Renal cortex interstitium (tissue), 11 donors: Measurements from ENCODE around the gene PTGES. TPM values are rescaled to one million over a fixed set of nuclear protein-coding genes. Genes with fewer than 3 reads are reported as not detected.
"Not testable (repeated sequence)": the region's sequence is repeated elsewhere in the genome, so short reads cannot be mapped to it uniquely, and the experiment has no call there.

ENCODE experiments used
- DNase-seq, 11 donors: peaks; one replicate each; pipeline ENCODE4 v3.0.0-alpha.2; 2013; ENCODE audit warnings: low read depth in 9 of 11, low spot score in 4 of 11; ENCODE audit errors: extremely low read depth in 1 of 11
- polyA plus RNA-seq, 3 donors: library from polyadenylated mRNA; unstranded; fragments of 120-200 nt; gene quantifications; one replicate each; pipeline ENCODE4 v1.2.1, GENCODE V29; 2013; ENCODE audit not compliant: insufficient read length in 3 of 3

PTGES gene
- polyA plus RNA-seq, 3 donors = 3.4 to 5.0 (median 4.0) TPM

DNA sequence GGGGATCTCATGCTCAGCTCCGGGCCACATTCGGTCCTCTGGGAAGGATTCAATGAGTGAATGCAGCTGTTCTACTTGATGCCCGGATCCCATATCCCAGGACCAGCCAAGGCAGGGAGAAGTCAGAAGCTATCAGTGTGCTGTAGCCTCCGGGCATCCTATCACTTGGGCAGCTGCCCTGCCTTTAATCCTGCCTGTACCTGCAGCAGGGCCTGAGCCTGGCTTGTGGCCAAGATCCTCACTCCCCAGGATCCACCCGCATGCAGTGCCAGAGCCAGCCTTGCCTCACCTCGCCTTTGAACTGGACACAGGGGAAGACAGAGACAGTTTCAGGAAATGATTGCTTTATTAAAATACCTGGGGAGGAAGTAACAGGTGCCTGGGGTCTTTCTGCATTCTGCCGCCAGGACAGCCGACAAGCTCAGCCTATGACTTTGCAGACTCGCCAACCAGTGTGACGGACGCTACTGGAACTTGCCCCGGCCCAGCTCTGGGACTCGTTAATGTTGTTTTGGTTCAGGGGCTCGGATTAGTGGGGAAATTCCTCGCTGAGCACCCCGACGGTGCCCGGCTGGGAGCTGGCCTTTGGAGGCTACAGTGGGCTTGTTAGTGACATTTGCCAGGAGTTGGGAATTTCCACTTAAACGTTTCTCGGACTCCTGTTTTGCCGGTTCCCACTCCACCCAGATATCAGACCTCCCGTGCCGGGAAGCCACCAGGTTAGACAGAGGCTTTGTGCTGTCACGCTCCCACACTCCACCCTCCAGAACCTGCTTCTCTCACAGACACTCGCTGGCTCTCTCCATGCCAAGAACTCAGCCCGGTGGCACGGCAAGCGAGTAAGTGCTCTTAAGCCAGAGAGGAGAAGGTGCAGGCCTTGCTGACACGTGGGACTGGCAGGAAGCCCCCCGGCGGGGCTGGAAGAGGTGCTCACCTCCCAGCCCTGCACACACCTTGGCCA lies 721 bp downstream of the PTGES start:
- DNase-seq = no peak

DNA sequence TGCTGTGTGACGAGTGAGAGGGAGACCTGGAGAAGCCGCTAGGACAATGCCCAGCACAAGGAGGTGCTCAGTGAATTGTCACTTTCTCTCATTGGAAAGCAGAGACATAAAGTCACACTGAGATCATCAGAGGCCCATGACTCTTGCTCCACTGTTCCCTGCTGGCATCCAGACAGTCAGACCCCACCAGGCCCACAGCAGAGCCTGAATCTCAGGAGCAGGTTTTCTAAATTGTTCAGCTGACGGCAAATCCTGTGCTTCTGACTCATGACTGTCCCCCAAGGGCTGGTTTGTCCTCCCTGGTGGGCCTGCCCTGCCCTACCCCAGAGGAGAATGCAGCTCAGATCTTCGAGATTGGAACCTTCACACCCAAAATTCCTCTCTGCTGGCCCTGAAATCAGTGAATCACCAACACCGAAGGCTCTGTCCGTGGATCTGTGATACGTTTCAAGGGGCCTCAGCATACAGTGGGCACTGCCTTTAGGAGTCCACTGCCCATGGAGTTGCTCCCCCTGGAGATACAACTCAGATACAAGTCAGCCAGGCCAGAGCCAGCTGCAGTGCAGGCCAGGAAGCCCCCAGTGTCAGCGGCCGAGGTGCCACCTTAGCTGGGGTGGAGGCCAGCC lies 2.7 kb downstream of the PTGES start:
- no peak for DNase-seq

DNA sequence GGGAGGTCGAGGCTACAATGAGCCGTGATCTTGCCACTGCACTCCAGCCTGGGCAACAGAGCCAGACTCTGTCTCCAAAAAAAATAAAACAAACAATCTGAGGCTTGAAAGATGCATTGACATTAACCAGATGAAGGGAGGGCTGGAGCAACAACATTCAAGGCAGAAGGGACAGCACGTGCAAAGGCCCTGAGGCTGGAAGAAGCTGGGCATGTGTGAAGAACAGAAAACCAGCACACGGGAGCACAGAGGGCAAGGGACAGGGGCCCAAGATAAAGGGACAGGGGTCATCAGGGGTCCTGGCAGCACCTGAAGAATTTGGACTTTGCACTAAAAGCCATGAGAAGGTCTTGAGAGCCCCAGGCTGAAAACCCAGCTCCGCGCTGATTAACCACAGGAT lies 3.3 kb downstream of the PTGES start:
- no peak for DNase-seq

DNA sequence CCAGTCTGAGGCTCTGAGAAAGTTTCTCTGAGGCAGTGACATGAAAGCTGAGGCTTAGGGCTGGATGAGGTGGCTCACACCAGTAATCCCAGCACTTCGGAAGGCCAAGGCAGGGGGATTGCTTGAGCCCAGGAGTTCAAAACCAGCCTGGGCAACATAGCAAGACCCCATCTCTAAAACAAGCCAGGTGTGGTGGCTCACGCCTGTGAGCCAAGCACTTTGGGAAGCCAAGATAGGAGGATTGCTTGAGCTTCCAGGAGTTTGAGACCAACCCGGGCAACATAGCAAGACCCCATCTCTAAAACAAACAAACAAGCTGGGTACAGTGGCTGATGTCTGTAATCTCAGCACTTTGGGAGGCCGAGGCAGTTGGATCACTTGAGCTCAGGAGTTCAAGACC lies 3.8 kb downstream of the PTGES start:
- DNase-seq = not testable (repeated sequence)

DNA sequence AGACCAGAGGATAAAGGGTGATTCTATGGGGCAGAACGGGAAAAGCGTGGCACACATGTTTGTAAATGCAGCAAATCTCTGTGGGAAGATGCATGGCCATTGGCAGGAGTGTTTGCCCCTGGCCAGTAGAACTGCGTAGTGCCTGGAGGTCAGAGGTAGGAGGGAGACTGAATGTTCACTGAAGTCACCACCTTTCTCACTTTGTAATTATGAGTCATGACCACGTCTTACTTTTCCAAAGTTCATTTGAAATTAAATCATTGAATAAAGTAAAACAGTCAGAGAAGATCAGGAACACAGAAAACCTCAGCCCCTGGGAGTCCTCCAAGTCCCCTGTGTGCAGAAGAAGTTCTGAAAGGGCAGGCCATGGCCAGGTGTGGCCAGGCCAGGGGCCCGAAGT lies 4.6 kb downstream of the PTGES start:
- DNase-seq = no peak

DNA sequence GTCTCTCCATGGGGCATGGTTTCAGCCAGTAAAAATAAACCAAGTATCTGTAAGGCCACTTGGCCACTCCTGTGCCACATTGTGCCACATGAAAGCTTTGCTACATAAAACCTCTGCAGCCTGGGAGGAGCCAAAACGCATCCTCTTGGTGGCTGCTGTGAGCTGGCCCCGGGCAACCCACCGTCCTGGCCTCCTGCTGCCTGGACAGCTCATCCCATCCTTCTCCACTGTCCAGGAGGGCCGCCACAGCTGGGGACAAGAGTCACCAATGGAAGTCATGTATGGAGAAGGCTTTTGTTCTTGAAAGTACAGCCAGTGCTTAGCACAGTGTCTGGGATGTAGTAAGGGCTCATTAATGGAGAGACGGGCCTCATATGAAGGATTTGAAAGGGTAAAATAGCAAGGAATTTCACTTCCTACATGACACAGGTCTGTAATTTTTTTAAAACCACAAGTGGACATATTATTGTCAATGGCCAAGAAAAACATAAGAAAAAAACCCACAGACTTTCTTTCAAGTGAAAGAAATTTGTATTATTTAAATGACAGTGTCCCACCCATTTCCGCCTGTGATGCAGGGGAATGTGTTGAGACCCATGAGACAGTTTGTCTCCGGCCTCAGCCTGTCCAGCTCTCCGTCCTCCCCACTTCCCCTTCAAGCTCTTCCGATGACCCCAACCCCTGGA lies 6.6 kb downstream of the PTGES start:
- no peak for DNase-seq

DNA sequence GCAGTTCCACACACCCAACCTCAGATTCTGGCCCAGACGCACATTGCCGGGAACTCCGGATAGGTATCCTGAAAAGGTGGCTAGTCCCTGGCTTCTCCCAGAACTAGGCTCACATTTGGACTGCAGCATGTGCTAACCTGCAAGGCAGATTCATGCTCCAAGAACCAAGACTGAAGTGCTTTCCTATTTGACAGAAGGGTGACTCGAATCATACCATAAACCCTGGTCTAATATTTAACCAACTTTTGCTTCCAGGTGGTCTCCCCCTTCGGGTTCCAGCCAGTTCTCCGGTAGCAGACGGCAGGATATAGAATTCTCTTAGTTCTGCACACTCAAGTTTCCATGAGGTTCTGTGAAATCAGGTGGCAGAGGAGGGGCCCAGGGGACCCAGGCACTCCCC lies 7.6 kb downstream of the PTGES start:
- DNase-seq = peak in 2 of 11 donors; percentile 60 to 63

DNA sequence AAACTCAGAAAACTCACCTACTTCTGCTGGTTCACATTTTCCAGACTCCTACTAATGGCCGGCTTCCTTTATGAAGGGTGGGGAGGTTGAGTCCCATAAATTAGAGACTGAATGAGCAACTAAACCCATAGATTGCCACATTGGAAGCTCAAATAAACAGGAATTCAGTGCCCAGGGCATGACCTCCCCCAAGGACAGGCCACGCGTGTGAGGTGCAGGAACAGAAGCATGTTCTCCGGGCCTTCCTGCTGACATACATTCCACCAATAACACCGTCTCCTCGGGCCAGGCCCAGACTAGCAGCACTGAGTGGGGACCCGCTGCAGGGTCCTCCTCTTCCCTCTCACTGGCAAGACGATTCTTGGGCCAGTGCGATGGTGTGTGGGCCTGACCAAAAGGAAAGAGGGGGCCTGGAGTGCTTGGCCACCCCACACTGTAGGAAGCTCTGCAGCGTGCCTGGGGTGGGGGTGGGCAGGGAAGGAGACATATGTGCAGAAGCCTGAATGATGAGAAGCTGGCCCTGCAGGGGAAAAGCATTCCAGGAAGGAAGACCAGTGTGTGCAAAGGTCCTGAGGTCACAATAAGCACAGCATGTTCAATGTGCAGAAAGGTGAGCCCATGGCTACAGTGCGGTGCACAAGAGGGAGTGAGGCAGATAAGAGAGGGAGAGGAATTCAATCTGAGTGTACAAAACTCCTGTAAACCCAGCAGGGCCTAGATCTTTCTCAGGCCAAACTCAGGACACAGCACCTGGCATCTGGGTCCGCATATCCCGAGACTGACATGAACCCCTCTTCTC lies 12.0 kb downstream of the PTGES start:
- DNase-seq = no peak

DNA sequence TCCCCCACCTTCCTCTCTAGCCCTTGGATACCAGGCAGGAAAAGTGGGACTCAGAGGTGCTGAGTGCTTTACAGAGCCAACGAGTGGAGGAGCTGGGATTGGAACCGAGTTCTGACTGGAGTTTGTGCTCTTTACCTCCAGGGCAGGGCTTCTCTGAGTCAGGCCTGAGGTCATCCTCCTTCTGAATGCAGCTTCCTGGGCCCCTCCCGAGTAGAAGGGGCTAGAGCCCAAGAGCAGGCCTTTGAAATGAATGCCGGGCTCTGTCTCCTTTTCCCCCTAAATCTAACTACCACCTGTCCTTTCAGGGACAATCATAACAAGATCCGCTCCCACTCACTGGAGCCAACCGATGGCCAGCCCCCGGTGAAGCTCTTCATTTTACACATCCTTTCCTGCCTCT lies 12.7 kb downstream of the PTGES start:
- DNase-seq = no peak

DNA sequence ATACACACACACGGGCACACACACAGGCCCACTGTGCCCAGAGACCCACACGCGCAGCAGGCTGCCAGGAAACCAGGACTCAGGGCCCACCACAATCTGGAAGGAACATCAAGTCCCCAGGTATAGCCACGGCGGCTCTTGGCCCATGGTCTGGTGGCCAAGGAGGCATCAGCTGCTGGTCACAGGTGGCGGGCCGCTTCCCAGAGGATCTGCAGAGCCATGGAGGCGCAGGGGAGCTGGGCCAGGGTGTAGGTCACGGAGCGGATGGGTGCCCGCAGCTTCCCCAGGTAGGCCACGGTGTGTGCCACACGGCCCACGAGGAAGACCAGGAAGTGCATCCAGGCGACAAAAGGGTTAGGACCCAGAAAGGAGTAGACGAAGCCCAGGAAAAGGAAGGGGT lies 13.4 kb downstream of the PTGES start:
- no peak for DNase-seq

DNA sequence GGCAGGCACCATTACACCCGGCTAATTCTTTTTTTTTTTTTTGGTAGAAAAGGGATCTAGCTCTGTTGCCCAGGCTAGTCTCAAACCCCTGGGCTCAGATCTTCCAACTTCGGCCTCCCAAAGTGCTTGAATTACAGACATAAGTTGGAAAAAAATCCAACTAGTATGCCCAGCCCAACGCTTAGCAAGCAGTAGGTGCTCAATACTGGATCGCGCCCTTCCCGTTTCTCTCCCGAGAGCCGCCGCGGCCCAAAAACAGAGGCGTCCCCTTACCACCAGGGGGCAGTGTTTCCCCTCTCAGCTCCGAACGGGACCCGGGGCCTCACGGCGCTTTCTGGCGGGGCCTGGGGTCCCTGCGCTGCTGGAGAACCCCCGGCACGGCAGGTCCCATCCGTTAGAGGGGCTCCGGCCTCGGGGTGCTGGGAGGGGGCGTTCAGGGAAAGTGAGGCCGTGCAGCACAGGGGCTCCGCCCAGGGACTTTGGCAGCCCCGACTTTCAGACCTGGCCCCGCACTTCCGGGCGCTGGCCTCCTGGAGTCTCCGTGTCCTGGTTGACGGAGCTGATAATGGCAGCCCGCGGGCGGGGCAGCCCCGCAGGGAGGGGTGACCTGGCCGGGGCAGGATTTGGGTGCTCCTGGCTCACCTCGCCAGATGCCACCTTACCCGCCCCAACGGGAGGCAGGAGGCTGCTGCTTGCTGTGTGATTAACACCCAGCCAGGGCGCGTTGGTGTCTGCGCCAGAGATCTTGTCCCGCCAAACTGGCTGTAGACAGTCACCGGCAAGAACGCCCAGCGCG lies 15.2 kb downstream of the PTGES start:
- DNase-seq = peak in 8 of 11 donors; percentile 70 to 84 (median 78)

DNA sequence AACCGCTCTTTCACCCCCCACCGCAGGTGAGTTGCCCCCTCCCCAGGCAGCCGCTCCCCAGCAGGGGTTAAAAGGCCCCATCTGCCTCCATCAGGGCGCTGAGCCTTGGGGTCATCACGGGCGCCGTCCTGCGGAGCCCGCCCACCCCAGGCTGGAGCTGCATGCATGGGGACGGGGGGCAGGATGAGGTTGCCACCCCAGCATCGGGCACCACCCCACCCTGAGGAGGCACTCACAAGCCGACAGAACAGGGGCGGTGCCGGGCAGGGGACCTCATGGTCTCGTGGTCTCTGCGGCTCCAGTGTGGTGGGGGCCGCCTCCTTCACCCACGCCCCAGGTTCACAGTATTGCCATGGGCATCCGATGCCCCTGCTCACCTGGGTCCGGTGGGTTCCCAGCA lies 16.5 kb downstream of the PTGES start:
- DNase-seq = no peak

DNA sequence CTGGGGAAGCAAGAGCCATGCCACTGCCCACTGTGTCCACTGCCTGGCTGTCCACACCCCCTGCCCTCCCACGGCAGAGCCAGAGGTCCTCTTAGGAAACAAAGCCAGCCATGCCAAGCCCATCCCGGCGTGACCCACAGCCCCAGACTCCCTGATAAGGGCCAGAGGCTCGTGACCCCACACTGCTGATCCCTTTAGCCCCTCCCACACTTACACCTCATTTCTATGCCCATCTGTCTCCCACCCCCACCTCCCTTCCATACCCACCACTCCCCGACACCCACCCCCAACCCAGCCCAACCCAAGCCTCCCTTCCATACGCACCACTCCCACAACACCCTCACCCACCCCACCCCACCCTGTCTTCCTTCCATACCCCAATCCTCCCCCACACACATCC lies 17.3 kb downstream of the PTGES start:
- DNase-seq = no peak

DNA sequence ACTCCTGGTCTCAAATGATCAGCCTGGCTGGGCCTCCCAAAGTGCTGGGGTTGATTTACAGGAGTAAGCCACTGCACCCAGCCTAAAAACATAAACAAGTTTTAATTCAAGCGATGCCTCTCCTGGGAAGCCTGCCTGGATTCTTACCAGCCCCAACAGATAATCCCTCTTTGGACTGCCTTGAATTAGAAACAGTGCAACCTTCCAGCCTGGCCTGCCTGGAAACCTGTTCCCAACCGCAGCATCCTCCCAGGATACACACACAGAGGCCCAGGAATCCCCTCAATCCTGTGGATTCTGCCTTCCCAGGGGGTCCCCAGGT lies 19.2 kb downstream of the PTGES start:
- DNase-seq = no peak

DNA sequence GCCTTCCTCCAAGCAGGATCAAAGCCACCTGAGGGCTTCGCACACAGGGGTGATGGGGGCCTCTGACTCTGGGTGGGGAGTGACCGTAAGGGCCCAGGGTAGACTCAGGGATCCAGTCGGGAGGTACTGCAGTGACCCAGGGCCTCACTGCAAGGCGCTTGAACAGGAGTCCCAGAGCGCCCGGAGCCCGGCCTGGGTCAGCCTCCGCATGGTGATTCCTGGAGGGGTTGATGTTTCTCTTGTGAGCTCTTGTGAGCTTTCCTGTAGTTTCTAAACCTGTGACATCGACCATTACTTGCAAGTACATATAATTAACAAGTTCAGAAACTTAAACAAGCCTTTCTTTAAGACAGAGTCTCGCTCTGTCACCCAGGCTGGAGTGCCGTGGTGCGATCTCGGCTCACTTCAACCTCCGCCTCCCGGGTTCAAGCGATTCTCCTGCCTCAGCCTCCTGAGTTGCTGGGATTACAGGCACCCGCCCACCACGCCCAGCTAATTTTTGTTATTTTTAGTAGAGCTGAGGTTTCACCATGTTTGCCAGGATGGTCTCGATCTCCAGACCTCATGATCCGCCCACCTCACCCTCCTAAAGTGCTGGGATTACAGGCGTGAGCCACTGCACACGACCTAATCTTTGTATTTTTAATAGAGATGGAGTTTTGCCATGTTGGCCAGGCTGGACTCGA lies 19.8 kb downstream of the PTGES start:
- no peak for DNase-seq

DNA sequence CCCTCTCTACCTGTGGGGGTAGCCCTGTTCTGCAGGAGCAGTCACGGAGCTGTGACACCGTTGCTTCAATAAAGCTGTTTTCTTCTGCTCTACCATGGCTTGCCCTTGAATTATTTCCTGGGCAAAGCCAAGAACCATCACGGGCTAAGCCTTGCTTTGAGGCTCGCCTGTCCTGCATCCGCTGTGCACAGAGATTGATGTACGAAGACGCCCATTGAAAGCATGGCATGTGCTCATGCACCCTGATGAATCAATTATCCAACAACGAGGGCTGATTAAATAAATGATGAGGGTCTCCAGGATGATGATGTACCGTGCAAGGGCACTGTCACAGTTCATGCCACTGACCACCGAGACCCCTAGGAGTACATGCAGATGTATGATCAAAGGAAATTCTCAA lies 20.7 kb downstream of the PTGES start:
- DNase-seq = no peak

DNA sequence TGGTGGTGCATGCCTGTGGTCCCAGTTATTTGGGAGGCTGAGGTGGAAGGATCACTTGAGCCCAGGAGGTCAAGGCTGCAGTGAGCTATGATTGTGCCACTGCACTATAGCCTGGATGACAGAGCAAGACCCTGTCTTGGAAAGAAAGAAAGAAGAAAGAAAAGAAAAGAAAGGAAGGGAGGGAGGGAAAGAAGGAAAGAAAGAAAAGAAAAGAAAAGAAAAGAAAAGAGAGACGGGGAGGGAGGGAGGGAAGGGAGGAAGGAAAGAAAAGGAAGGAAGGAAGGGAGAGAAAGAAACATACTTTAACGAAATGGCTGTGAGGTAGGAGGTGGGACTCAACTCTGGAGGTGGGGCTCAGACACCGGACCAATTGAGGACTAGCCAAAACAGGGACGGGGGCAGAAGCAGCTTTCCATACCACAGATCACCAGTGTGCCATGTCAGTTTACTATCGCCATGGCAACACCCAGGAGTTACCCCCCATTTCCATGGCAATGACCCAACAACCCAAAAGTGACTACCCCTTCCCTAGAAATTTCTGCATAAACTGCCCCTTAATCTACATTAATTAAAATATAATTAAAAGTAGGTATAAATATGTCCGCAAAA lies 21.3 kb downstream of the PTGES start:
- no peak for DNase-seq

DNA sequence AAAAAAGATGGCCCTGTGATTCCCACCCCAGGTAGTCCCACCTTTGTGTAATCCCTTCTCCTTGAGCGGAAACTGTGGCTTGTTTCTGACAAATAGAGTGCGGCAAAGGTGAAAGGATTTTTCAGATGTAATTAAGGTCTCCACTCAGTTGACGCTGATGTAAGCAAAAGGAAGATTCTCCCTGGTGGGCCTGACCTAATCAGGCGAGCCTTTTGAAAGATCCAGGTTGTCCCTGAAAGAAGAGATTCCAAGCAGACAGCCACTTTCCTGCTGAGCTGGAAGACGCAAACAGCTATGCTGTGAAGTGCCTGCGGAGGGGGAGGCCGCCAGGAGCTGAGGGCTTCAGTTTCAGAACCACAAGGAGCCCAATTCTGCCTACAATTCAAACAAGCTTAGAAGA lies 24.1 kb downstream of the PTGES start:
- no peak for DNase-seq
